GM12891 (cell line): ENCODE results near the gene SLCO4A1.
"Not testable (repeated sequence)": the region's sequence is repeated elsewhere in the genome, so short reads cannot be mapped to it uniquely, and the experiment has no call there.

Source experiments
- DNase-seq: peaks from one replicate; pipeline ENCODE4 v3.0.0; 2011; ENCODE audit warnings: low spot score; ENCODE audit not compliant: insufficient read length
- FAIRE-seq: peaks from 2 replicates; lab custom pipeline; 2011; peaks lifted over from hg19 to GRCh38; lab: Jason Lieb, UNC
- PAX5 ChIP-seq: IDR thresholded peaks from 2 replicates; pipeline ENCODE4 v1.6.1; 2011; ENCODE audit warnings: low read length, moderate library complexity, mild to moderate bottlenecking; ENCODE audit not compliant: insufficient read depth, severe bottlenecking
- POLR2A ChIP-seq: IDR thresholded peaks from 2 replicates; pipeline ENCODE4 v1.6.1; 2011; ENCODE audit warnings: low read depth, low read length, control low read depth
- POLR2AphosphoS5 ChIP-seq: IDR thresholded peaks from 2 replicates; pipeline ENCODE4 v1.6.1; 2011; ENCODE audit warnings: low read depth, low read length, control low read depth
- POU2F2 ChIP-seq: IDR thresholded peaks from 2 replicates; pipeline ENCODE4 v1.6.1; 2011; ENCODE audit warnings: low read depth, mild to moderate bottlenecking, control low read depth, low read length, moderate library complexity
- SPI1 ChIP-seq: IDR thresholded peaks from 2 replicates; pipeline ENCODE4 v1.6.1; 2011; ENCODE audit warnings: low read depth, low read length, control low read depth
- TAF1 ChIP-seq: IDR thresholded peaks from 2 replicates; pipeline ENCODE4 v1.6.1; 2011; ENCODE audit warnings: low read depth, low read length, control low read depth

The SLCO4A1 gene

GRCh38 chr20:62682912-62683517 is 40.7 kb downstream of the SLCO4A1 start:
- FAIRE-seq = no peak
- TF ChIP-seq POU2F2 (no peak), TAF1 (no peak), SPI1 (no peak), PAX5 (no peak), POLR2AphosphoS5 (no peak), POLR2A (no peak)
- DNase-seq = no peak

GRCh38 chr20:62683660-62684322 is 41.5 kb downstream of the SLCO4A1 start:
- FAIRE-seq, DNase-seq: not testable (repeated sequence)

- TF ChIP-seq PAX5 (no peak), TAF1 (no peak), POU2F2 (no peak), SPI1 (no peak), POLR2AphosphoS5 (no peak), POLR2A (no peak)
- FAIRE-seq (no peak), DNase-seq (no peak)
Measured at GRCh38 chr20:62684981-62685380, 42.7 kb downstream of the SLCO4A1 start.

- TF ChIP-seq POLR2A = no peak
- TF ChIP-seq SPI1 = no peak
- TF ChIP-seq PAX5 = no peak
- TF ChIP-seq POU2F2 = no peak
- no peak for TF ChIP-seq POLR2AphosphoS5
- TF ChIP-seq TAF1 = no peak
- DNase-seq (no peak), FAIRE-seq (no peak)
Measured at GRCh38 chr20:62685781-62686555, 43.7 kb downstream of the SLCO4A1 start.

GRCh38 chr20:62686869-62687830 is 44.8 kb downstream of the SLCO4A1 start:
- no peak for DNase-seq
- no peak for FAIRE-seq
- no peak for TF ChIP-seq POU2F2
- TF ChIP-seq TAF1 = no peak

- FAIRE-seq (no peak), DNase-seq (no peak)
- no peak for TF ChIP-seq POLR2AphosphoS5
- no peak for TF ChIP-seq SPI1
- TF ChIP-seq POLR2A = no peak
- TF ChIP-seq TAF1 = no peak
- TF ChIP-seq POU2F2 = no peak
- no peak for TF ChIP-seq PAX5
Measured at GRCh38 chr20:62688083-62688482, 45.8 kb downstream of the SLCO4A1 start.

- TF ChIP-seq TAF1 = no peak
- TF ChIP-seq PAX5 = no peak
- TF ChIP-seq POLR2A = no peak
- TF ChIP-seq SPI1 = no peak
- TF ChIP-seq POLR2AphosphoS5 = no peak
- TF ChIP-seq POU2F2 = no peak
- FAIRE-seq = no peak
- no peak for DNase-seq
Measured at GRCh38 chr20:62688855-62689460, 46.7 kb downstream of the SLCO4A1 start.

GRCh38 chr20:62689861-62690260 is 47.6 kb downstream of the SLCO4A1 start:
- DNase-seq (no peak), FAIRE-seq (no peak)
- TF ChIP-seq TAF1 = no peak
- no peak for TF ChIP-seq POLR2A
- no peak for TF ChIP-seq POLR2AphosphoS5
- TF ChIP-seq PAX5 = no peak
- TF ChIP-seq POU2F2 = no peak
- TF ChIP-seq SPI1 = no peak

- DNase-seq = no peak
- TF ChIP-seq SPI1 (no peak), POLR2A (no peak), POU2F2 (no peak), TAF1 (no peak), PAX5 (no peak), POLR2AphosphoS5 (no peak)
- no peak for FAIRE-seq
Measured at GRCh38 chr20:62690261-62690820, 48.0 kb downstream of the SLCO4A1 start.
